Thyroid gland (tissue), 4 donors: ENCODE measurements around the gene S100A2.

Experiments used
- CTCF ChIP-seq, 6 experiments: fragments of 200-600 bp in 3 of 6; fragments of 450-650 bp in 3 of 6; sonication (generic) in 3 of 6; IDR thresholded peaks; one replicate each; pipeline ENCODE4 v1.5.1; 2016 to 2019; ENCODE audit warnings: antibody characterized with exemption in 6 of 6, mild to moderate bottlenecking in 2 of 6, inconsistent platforms in 1 of 6, moderate library complexity in 1 of 6
- POLR2A ChIP-seq, 2 donors: fragments of 450-650 bp; IDR thresholded peaks; one replicate each; pipeline ENCODE4 v1.6.1; 2017; ENCODE audit warnings: antibody characterized with exemption in 2 of 2, mild to moderate bottlenecking in 2 of 2, moderate library complexity in 1 of 2

GRCh38 chr1:153610334-153610733 lies 44.7 kb upstream of the S100A2 start:
- TF ChIP-seq CTCF (IDR thresholded peaks at IDR 0.05): no peak
- no peak for TF ChIP-seq POLR2A (IDR thresholded peaks at IDR 0.05)
